ENCODE measurements around the gene TERT. TPM values are rescaled to one million over a fixed set of nuclear protein-coding genes. Genes with fewer than 3 reads are reported as not detected.

The TERT gene
- polyA plus RNA-seq, 1 donor from 2014 or later = not detected

DNA sequence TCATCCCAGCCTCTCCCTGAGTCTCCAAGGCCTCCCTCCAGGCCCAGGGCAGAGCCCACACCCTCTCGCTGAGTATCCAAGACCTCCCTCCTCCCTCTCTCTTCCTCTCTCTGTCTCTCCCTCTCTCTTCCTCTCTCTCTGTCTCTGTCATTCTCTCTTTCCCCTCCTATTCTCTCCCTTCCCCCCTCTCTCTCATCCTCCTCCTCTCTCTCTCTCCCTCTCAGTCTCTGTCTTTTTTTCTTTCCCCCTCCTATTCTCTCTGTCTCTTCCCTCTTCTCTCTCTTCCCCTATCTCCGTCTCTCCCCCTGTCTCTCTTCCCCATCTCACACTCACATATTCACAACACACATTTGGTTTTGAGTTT lies 85.4 kb downstream of the TERT start:
- no peaks in the 10 kb centered on the region for H3K9me3 ChIP-seq (ENCODE audit: low read length)
- no peaks in the 10 kb centered on the region for H3K36me3 ChIP-seq (ENCODE audit: insufficient read depth, low read length)
- no peaks in the 10 kb centered on the region for H4K20me1 ChIP-seq (ENCODE audit: insufficient read depth)
- no peaks in the 10 kb centered on the region for H3F3A ChIP-seq (ENCODE audit: insufficient read depth, low read length, poor library complexity, severe bottlenecking)
- H3K27me3 ChIP-seq (ENCODE audit: insufficient read depth, low read depth, low read length) = no peaks in the 10 kb centered on the region
- no peak overlapping the region for H3K4me3 ChIP-seq (ENCODE audit: low read length)
- no peak overlapping the region for H3K4me2 ChIP-seq (ENCODE audit: low read length)
- no peaks in the 10 kb centered on the region for H3K9me2 ChIP-seq (ENCODE audit: insufficient read depth, low read length)
- no peak overlapping the region for H2AFZ ChIP-seq (ENCODE audit: low read depth, low read length)
- TF ChIP-seq, protein P1, sequence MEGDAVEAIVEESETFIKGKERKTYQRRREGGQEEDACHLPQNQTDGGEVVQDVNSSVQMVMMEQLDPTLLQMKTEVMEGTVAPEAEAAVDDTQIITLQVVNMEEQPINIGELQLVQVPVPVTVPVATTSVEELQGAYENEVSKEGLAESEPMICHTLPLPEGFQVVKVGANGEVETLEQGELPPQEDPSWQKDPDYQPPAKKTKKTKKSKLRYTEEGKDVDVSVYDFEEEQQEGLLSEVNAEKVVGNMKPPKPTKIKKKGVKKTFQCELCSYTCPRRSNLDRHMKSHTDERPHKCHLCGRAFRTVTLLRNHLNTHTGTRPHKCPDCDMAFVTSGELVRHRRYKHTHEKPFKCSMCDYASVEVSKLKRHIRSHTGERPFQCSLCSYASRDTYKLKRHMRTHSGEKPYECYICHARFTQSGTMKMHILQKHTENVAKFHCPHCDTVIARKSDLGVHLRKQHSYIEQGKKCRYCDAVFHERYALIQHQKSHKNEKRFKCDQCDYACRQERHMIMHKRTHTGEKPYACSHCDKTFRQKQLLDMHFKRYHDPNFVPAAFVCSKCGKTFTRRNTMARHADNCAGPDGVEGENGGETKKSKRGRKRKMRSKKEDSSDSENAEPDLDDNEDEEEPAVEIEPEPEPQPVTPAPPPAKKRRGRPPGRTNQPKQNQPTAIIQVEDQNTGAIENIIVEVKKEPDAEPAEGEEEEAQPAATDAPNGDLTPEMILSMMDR (IDR thresholded peaks at IDR 0.05; ENCODE audit: poor library complexity, severe bottlenecking) = no peak
- H3K9ac ChIP-seq (ENCODE audit: low read length) = no peak overlapping the region
- H3K79me2 ChIP-seq (replicated peaks; ENCODE audit: insufficient read depth, low read length) = no peaks in the 10 kb centered on the region
- H3K27ac ChIP-seq (ENCODE audit: low read length) = no peak overlapping the region

DNA sequence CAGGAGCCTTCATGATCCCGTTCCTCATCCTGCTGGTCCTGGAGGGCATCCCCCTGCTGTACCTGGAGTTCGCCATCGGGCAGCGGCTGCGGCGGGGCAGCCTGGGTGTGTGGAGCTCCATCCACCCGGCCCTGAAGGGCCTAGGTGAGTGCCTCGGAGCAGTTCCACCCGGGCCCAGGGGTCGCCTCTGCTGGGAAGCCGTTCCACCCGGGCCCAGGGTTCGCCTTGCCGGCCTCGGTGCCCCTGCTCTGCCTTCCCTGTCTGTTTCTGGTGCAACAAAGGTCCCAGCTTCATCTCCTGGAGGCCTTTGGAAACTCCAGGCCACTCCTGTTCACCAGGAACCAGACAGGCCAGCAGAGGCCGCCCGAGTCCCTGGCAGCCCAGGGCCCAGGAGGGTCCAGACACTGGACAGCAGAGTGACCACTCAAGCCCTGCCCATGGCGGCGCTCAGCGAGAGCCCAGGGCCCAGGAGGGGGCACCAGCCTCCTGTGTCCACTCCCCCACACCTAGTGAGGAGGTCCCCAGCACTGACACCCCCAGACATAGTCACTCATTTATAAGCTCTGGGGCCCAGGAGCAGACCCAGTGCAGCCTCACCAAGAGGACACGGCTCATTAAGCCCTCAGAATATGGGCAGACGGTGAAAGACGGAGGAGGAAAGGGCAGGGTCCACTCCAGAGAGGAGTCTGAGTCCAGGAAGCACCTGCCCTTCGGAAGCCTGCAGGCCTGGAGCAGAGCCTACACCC lies 86.0 kb downstream of the TERT start:
- Histone ChIP-seq H3K4me3 (ENCODE audit: low read length) (no peak overlapping the region), H3K27me3 (ENCODE audit: insufficient read depth, low read depth, low read length) (no peaks in the 10 kb centered on the region), H4K20me1 (ENCODE audit: insufficient read depth) (no peaks in the 10 kb centered on the region), H3K36me3 (ENCODE audit: insufficient read depth, low read length) (no peaks in the 10 kb centered on the region), H3K79me2 (replicated peaks; ENCODE audit: insufficient read depth, low read length) (no peaks in the 10 kb centered on the region), H2AFZ (ENCODE audit: low read depth, low read length) (no peak overlapping the region), H3K9me2 (ENCODE audit: insufficient read depth, low read length) (no peaks in the 10 kb centered on the region), H3K27ac (ENCODE audit: low read length) (no peak overlapping the region), H3K9ac (ENCODE audit: low read length) (no peak overlapping the region), H3K4me2 (ENCODE audit: low read length) (no peak overlapping the region), H3F3A (ENCODE audit: insufficient read depth, low read length, poor library complexity, severe bottlenecking) (no peaks in the 10 kb centered on the region), H3K9me3 (ENCODE audit: low read length) (no peaks in the 10 kb centered on the region)
- TF ChIP-seq MXI1 (conservative IDR thresholded peaks at IDR 0.05; ENCODE audit: poor library complexity, severe bottlenecking) (no peak), EP300 (conservative IDR thresholded peaks at IDR 0.05; ENCODE audit: poor library complexity, severe bottlenecking) (no peak), TAF1 (IDR thresholded peaks at IDR 0.05; ENCODE audit: low read depth) (no peak), SMC3 (conservative IDR thresholded peaks at IDR 0.05; ENCODE audit: poor library complexity) (no peak), EZH2 (IDR thresholded peaks at IDR 0.05; ENCODE audit: borderline replicate concordance, insufficient read depth, low read length, poor library complexity, severe bottlenecking) (no peak), RAD21 (conservative IDR thresholded peaks at IDR 0.05) (no peak), POLR2AphosphoS5 (IDR thresholded peaks at IDR 0.05) (no peak)
- TF ChIP-seq, protein P2, sequence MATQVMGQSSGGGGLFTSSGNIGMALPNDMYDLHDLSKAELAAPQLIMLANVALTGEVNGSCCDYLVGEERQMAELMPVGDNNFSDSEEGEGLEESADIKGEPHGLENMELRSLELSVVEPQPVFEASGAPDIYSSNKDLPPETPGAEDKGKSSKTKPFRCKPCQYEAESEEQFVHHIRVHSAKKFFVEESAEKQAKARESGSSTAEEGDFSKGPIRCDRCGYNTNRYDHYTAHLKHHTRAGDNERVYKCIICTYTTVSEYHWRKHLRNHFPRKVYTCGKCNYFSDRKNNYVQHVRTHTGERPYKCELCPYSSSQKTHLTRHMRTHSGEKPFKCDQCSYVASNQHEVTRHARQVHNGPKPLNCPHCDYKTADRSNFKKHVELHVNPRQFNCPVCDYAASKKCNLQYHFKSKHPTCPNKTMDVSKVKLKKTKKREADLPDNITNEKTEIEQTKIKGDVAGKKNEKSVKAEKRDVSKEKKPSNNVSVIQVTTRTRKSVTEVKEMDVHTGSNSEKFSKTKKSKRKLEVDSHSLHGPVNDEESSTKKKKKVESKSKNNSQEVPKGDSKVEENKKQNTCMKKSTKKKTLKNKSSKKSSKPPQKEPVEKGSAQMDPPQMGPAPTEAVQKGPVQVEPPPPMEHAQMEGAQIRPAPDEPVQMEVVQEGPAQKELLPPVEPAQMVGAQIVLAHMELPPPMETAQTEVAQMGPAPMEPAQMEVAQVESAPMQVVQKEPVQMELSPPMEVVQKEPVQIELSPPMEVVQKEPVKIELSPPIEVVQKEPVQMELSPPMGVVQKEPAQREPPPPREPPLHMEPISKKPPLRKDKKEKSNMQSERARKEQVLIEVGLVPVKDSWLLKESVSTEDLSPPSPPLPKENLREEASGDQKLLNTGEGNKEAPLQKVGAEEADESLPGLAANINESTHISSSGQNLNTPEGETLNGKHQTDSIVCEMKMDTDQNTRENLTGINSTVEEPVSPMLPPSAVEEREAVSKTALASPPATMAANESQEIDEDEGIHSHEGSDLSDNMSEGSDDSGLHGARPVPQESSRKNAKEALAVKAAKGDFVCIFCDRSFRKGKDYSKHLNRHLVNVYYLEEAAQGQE (IDR thresholded peaks at IDR 0.05; ENCODE audit: borderline replicate concordance) = no peak
- TF ChIP-seq, protein P1 (IDR thresholded peaks at IDR 0.05; ENCODE audit: poor library complexity, severe bottlenecking) = no peak

All from neural cell (in vitro differentiated cells).